Left renal pelvis (tissue), 4 donors: ENCODE data around the gene ISY1. TPM values are rescaled to one million over a fixed set of nuclear protein-coding genes. Genes with fewer than 3 reads are reported as not detected.
"Not testable (repeated sequence)": the region's sequence is repeated elsewhere in the genome, so short reads cannot be mapped to it uniquely, and the experiment has no call there.

Source experiments
- DNase-seq, 4 donors: peaks; one replicate each; pipeline ENCODE4 v3.0.0-alpha.2; 2013; ENCODE audit warnings: low read depth in 4 of 4, low spot score in 3 of 4
- polyA plus RNA-seq, 4 donors: library from polyadenylated mRNA; unstranded; fragments of 120-200 nt; gene quantifications; one replicate each; pipeline ENCODE4 v1.2.1, GENCODE V29; 2013; ENCODE audit not compliant: insufficient read length in 4 of 4

ISY1 gene
- polyA plus RNA-seq, 4 donors = 46.5 to 59.7 (median 48.7) TPM

DNA sequence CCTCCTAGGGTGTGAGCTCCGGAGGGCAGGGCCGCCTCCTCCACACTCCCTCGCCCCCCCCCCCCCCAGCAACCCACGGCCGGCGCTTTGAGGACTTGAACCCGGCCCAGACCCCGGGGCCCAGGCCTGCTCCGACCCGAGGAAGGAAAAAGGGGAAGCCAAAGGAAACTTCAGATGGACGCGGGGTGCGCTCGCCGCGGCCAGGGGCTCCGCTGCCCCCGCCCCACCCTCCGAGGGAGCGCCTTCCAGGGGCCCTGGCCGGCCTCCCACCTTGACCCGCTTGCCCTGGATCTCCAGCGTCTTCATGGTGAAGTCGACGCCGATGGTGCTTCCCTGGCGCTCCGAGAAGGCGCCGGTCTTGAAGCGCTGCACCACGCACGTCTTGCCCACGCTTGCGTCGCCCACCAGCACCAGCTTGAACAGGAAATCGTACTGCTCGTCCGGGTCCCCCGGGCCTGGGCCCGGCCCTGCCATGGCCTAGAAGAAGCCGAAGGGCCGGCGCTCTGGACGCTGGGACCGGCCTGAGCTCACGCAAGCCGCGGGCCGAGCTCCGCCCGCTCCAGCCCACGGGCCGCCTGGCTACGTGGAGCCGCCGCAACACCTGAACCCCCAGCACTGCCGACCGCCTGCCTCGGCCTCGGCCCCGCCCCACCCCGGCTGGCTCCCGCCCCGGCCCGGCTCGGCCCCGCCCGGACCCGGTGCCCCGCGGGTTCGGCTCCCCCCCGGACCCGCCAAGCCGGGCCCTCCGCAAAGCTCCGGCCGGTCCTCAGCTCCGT, 39.7 kb downstream of the ISY1 start:
- DNase-seq = no peak

GRCh38 chr3:129120254-129121004, 40.4 kb downstream of the ISY1 start:
- DNase-seq = peak; percentile 65 to 87 (median 75)

GRCh38 chr3:129119365-129120100, 41.3 kb downstream of the ISY1 start:
- no peak for DNase-seq

- DNase-seq = no peak
Measured at GRCh38 chr3:129118745-129119144, 42.1 kb downstream of the ISY1 start.

GRCh38 chr3:129117134-129117533, 43.7 kb downstream of the ISY1 start:
- DNase-seq = no peak

DNA sequence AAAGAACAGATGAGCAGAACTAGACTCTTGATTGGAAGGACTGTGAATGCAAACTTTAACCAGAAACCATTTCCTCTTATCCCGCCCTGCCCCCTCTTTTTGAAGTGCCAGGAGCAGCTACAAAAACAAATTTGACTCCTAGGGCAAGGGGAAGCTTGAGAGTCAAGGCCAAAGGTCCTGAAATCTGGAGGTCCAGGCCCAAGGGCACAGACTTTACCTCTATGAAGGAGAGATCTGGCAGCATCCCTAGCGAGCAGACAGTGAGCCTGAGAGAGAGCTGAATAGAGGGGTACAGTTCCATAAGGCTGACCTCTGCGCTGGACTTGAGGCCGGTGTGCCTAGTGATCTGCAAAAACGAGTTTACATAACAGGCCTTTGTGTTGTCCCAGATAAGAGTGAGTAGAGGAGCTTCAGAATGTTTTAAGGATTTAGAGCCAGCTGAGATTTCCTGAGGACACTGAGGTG, 44.3 kb downstream of the ISY1 start:
- DNase-seq = no peak

DNA sequence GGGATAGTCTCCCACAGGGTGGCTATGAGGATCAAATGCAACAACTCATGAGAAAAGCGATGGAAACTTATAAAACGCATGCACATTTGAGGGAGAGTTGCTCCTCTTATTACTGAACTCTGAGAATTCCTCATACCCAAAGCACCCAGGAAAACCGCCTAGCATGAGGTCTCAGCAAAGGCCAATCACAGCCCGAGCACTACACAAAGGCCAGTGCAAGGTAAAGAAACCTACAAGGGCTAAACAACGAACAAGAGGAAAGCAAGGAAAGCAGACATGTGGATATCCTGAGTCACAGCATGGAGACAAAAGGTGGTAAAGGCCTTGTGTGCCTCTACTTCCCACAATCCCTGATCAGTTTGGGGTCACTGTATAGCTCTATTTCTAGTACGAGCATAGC, 46.4 kb downstream of the ISY1 start:
- DNase-seq = no peak

- DNase-seq = no peak
Measured at GRCh38 chr3:129112308-129113052, 48.4 kb downstream of the ISY1 start.

GRCh38 chr3:129111076-129111780, 49.6 kb downstream of the ISY1 start:
- not testable (repeated sequence) for DNase-seq

- DNase-seq = no peak
Measured at GRCh38 chr3:129107793-129108192, 53.1 kb downstream of the ISY1 start.

- no peak for DNase-seq
Measured at GRCh38 chr3:129106866-129107565, 53.8 kb downstream of the ISY1 start.

GRCh38 chr3:129106320-129106719, 54.5 kb downstream of the ISY1 start:
- no peak for DNase-seq

- DNase-seq = no peak
Measured at GRCh38 chr3:129105862-129106261, 55.0 kb downstream of the ISY1 start.

DNA sequence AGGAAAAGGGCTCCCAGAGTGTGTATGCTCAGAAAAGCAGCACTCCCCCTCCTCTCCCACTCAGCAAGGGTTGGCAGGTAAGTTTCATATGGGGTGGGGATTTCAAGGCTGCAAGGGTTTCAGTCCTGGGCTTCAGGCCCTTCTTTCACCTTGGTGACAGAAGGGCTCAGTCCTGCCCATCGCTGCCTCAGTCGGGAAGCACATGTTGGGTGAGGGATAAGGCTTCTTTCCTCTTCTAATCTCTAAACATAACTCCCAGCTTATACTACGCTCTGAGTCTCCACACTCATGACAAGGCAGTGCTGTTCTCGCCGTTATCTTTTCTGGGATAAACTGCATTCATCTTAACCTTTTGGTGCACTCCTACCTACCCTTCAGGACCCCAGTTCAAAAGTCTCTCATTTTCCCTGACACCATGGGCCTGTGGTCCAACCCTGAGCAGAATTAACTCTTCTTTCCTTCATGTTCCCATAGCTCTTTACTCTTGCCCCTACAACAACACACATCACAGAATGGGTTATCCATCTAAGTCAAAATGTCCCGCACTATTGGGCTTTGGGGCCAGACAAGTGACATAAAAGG, 56.3 kb downstream of the ISY1 start:
- no peak for DNase-seq

DNA sequence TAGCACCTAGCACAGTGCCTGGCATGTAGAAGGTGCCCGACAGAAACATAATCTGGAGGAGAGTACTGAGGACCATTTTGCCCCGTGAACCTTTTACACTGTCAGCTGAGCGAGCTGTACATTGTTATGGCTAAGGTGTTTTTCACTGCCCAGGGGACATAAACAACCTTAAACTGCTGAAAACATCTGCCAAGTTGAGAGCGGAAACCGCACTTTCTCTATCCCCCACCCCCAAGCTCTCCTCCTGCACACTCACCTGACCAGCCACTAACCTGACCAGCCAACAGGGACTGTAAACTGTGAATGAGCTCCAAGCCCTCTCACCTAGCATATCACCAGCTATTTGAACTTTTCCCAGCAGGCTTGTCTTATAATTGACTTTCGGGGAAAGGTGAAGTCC, 56.8 kb downstream of the ISY1 start:
- DNase-seq = no peak

GRCh38 chr3:129103296-129103695, 57.6 kb downstream of the ISY1 start:
- no peak for DNase-seq

- no peak for DNase-seq
Measured at GRCh38 chr3:129101370-129102138, 59.3 kb downstream of the ISY1 start.

- no peak for DNase-seq
Measured at GRCh38 chr3:129100274-129100673, 60.6 kb downstream of the ISY1 start.
